Fibroblast of skin of right biceps (primary cell): ENCODE measurements around the gene NUBPL.
"Not testable (repeated sequence)": the region's sequence is repeated elsewhere in the genome, so short reads cannot be mapped to it uniquely, and the experiment has no call there.

Source experiments
- DNase-seq: peaks from one replicate; pipeline ENCODE4 v3.0.0-alpha.2; 2013

NUBPL gene

GRCh38 chr14:31751047-31751446 lies 189.8 kb downstream of the NUBPL start:
- DNase-seq = not testable (repeated sequence)

DNA sequence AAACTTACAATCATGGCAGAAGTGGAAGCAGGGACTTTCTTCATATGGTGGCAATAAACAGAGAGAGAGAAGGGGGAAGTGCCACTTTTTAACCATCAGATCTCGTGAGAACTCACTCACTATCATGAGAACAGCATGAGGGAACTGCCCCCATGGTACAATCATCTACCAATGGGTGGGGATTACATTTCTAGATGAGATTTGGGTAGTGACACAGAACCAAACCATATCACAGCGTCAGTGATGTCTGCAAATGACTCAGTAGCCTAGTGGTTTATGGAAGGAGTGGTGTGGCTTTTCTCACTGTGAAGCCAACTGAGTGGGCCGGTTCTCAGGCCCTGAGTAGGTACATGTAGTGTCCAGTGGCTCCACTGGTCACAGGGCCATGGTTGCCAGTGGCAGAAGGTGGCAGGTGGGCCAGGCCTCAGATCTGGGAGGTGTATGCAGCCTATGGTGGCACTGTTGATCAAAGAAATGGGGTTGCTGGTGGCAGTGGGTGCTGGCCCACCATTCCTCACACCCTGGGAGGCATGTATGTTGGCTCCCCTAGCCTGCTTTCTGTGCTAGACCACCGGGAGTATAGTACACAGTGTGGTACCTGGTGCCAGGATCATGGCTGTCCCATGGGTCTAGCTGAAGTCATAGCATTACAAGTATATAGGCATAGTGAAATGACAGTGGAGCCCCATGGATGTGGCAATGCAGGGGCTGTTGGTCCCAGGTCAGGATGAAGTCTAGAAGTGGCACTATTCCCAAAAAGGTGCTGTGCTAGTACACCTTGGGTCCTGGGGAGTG lies 191.9 kb downstream of the NUBPL start:
- DNase-seq = no peak

- no peak for DNase-seq
Observed at GRCh38 chr14:31758941-31759340, 197.7 kb downstream of the NUBPL start.

DNA sequence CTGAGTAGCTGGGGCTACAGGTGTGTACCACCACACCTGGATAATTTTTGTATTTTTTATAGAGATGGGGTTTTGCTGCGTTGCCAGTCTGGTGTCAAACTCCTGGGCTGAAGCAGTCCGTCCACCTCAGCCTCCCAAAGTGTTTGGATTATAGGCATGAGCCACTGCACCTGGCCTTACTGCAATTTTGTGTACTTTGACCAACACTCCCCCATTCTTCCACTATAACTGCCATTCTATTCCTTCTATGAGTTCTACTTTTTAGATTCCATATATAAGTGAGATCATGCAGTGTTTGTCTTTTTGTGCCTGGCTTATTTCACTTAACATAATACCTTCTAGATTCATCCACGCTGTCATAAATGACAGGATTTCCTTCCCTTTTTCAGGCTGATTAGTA lies 199.1 kb downstream of the NUBPL start:
- no peak for DNase-seq

DNA sequence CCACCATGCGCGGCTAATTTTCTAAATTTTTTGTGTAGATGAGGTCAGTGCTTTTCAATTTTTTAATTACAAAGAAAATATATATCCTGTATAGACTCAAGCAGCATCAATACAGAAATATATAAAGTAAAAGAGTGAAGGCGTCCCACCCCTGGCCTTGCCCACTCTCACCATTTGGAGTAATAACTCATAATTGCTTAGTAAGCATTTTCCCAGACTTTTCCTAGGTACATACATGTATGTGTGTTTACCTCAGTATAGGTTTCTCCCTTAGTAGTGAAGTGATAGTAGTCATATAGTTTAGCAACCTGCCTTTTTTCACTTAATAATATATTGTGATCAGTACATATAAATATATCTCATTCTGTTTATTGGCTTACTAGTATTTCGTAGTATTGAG lies 200.1 kb downstream of the NUBPL start:
- no peak for DNase-seq

- no peak for DNase-seq
Observed at GRCh38 chr14:31763041-31763440, 201.8 kb downstream of the NUBPL start.

GRCh38 chr14:31766315-31766892 lies 205.2 kb downstream of the NUBPL start:
- no peak for DNase-seq

GRCh38 chr14:31768355-31768754 lies 207.2 kb downstream of the NUBPL start:
- DNase-seq = no peak

- peak; percentile 5 for DNase-seq
Observed at GRCh38 chr14:31770271-31770670, 209.1 kb downstream of the NUBPL start.

DNA sequence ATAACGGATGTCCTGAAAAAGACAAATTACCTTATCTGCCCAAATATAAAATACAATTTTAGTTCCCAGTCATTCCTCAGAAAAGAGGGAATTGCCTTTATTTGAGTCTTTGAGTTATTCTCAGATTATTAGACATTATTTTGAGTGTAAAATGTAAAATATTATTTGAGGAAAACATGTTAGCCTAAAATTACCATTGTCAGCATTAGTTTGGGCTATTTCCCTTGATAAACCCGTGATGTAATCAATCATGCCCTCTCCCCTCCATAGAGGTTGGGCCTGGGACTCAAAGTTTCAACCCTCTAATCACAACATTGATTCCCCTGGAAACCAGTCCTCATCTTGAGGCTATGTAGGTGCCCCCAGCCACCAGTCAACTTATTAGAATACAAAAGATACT lies 213.4 kb downstream of the NUBPL start:
- DNase-seq = no peak

DNA sequence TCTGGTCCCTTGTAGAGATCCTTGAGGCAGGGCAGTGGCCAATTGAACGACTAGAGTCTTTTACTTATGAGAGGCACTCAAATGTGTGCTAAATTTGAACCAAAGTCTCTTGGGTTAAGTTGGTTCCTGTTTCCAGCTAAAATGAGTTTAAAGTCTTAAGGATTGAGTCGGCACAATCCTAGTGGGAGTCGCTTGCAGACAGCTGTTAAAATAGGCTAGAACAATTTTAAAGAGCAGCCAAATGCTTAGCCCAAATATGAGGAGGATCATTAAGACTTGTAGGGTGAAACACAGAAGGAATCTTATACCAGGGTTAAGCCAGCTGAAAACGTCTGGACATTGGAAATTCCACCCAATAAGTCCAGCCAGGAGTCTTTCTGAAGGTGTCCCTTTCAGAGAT lies 216.1 kb downstream of the NUBPL start:
- DNase-seq = no peak

- DNase-seq = peak; percentile 17
Observed at GRCh38 chr14:31781578-31781977, 220.4 kb downstream of the NUBPL start.

DNA sequence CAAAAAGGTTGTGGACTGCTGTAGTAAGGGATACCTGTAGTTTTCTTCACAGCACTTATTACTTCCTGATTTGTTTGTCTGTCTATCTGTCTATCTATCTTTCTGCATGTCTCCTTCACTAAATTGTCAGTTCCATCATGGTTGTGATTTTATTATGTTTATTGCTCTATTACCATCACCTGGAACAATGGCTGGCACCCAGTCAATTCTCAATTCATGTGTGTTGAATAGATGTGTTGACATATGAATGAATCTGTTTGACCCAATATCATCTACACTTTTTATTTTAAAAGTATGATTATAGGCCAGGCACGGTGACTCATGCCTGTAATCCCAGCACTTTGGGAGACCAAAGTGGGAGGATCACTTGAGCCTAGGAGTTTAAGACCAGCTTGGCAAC lies 224.4 kb downstream of the NUBPL start:
- DNase-seq = no peak

DNA sequence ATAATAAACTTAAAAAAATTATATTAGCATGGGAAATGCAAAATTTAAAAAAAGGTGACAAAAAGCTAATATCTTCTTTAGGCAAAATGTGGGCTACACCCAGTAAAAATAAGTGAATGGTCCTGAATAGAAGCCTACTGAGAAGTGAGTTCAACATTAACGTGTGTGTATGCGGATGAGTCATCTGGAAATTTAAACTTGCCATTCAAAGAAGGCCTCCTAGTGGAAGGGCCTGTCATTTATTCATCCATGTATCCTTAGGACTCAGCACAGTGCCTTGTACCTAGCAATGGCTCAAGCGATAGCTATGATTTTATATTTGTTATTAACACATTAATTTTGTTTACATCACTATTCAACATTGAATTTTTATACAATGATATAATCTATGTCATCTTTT lies 226.2 kb downstream of the NUBPL start:
- DNase-seq = no peak

DNA sequence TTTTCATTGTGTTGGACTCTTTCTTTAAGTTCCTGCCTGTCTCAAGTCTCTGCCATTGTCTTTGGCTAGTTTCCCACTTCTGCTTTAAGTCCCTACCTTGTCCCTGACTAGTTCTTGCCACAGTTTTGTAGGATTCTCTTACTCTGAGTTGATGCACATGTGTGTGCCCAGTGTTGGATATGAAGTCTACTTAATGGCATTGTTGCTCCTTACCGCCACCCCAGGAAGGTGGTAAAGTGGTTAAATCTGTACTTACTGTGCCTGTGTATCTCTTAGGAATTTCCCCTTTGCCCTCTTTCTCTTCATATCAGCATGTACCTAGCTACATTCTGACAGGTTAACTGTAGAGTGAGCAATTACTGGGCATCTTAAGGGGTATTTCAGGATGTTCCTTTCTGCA lies 227.1 kb downstream of the NUBPL start:
- DNase-seq = no peak

DNA sequence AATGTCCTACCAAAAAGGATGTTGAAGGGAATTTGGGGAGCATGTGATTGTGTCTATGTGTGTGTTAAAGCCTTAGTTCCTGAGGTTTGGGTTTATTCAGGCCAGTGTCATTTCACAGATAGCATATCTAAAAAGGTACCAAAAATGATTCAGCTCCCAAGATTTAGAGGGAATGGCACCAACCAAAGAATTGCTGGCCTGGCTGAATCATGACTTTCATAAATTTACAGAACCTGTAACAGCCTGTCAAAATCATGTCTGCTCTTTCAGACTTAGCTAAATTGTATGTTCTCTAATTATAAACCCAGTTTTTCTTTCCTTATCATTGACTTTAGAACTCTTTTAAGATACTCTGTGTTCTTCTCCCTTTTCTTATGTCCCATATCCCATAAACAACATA lies 231.5 kb downstream of the NUBPL start:
- no peak for DNase-seq

- not testable (repeated sequence) for DNase-seq
Observed at GRCh38 chr14:31797946-31798345, 236.7 kb downstream of the NUBPL start.

GRCh38 chr14:31802838-31803237 lies 241.6 kb downstream of the NUBPL start:
- no peak for DNase-seq

GRCh38 chr14:31806249-31806648 lies 245.0 kb downstream of the NUBPL start:
- DNase-seq = no peak

GRCh38 chr14:31811693-31812628 lies 250.8 kb downstream of the NUBPL start:
- DNase-seq = not testable (repeated sequence)

GRCh38 chr14:31813724-31814490 lies 252.7 kb downstream of the NUBPL start:
- not testable (repeated sequence) for DNase-seq

DNA sequence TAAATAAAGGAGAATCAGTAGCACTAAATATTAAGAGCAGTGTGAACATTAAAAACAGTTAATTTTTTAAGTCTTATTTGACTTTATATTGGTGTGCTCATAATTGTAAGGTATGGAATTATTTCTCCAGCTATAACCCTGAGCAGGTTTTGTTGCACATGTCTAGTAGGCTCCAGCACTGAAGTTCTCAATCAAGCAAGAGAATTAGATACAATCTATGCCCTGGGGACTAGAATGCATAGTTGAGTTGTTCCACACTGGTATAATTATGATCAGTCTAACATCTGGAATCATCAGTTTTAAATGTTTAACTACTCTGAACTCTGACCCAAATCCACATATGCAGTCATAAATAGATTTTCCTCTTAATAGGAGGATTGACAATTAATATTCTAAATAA lies 258.1 kb downstream of the NUBPL start:
- DNase-seq = no peak

- no peak for DNase-seq
Observed at GRCh38 chr14:31825459-31825858, 264.3 kb downstream of the NUBPL start.
